Suprapubic skin (tissue), 3 donors: ENCODE measurements around the gene NAT16.

ENCODE experiments used
- POLR2AphosphoS5 ChIP-seq, 3 donors: sonication (generic); formaldehyde crosslinking; IDR thresholded peaks; one replicate each; pipeline ENCODE4 v1.6.1; 2017; ENCODE audit warnings: antibody characterized with exemption in 3 of 3
- TF ChIP-seq, protein P1 (sequence below), 2 donors: fragments of 200-600 bp in 1 of 2; fragments of 450-650 bp in 1 of 2; sonication (generic) in 1 of 2; IDR thresholded peaks; one replicate each; pipeline ENCODE4 v1.5.1; 2016 to 2019; ENCODE audit warnings: antibody characterized with exemption in 2 of 2, mild to moderate bottlenecking in 1 of 2, moderate library complexity in 1 of 2

DNA sequence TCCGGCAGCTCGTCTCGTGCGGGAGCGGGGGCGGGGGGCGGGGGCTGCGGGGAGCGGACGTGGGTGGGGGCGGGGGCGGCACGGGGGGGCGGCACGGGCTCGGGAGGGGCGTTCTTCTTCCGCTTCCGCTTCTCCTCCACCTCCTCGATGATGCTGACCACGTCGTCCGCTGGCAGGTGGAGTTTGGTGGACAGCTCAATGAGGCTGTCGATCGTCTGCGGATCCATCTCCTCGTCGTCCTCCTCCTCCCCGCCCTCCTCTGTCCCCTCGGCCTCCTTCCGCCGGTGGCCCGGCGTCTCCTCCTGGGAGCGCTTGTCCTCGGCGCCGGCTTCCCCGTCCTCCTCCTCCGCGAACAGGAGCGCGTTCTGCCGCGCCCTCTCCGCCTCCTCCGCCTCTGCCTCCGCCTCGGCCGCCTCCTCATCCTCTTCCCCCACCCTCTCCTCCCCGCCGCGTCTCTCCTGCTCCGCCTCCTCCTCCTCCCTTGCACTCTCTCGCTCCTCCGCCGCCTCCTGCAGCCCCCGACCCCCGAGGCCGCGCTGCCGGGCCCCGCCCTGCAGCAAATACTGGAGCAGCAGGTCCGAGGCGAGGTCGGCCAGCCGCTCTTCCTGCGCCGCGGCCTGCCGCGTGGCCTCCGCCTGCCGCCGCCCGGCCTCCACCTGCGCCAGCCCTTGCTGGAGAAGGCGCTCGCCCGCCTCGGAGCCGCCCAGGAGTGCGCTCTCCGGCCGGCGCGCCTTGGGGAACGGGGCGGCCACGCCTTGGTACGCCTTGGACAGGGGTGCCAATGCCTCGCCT lies 16.6 kb downstream of the NAT16 start:
- no peak for TF ChIP-seq POLR2AphosphoS5 (IDR thresholded peaks at IDR 0.05)
- TF ChIP-seq, protein P1, sequence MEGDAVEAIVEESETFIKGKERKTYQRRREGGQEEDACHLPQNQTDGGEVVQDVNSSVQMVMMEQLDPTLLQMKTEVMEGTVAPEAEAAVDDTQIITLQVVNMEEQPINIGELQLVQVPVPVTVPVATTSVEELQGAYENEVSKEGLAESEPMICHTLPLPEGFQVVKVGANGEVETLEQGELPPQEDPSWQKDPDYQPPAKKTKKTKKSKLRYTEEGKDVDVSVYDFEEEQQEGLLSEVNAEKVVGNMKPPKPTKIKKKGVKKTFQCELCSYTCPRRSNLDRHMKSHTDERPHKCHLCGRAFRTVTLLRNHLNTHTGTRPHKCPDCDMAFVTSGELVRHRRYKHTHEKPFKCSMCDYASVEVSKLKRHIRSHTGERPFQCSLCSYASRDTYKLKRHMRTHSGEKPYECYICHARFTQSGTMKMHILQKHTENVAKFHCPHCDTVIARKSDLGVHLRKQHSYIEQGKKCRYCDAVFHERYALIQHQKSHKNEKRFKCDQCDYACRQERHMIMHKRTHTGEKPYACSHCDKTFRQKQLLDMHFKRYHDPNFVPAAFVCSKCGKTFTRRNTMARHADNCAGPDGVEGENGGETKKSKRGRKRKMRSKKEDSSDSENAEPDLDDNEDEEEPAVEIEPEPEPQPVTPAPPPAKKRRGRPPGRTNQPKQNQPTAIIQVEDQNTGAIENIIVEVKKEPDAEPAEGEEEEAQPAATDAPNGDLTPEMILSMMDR (IDR thresholded peaks at IDR 0.05) = no peak
